ENCODE results near the gene CCDC47. TPM values are rescaled to one million over a fixed set of nuclear protein-coding genes. Genes with fewer than 3 reads are reported as not detected.

The CCDC47 gene
- total and polyA plus RNA-seq, 2 of the 13 experiments (the other 11 are each of a cell fraction or from before 2014, with no cell fraction given) = 59.3 to 99.5 TPM

DNA sequence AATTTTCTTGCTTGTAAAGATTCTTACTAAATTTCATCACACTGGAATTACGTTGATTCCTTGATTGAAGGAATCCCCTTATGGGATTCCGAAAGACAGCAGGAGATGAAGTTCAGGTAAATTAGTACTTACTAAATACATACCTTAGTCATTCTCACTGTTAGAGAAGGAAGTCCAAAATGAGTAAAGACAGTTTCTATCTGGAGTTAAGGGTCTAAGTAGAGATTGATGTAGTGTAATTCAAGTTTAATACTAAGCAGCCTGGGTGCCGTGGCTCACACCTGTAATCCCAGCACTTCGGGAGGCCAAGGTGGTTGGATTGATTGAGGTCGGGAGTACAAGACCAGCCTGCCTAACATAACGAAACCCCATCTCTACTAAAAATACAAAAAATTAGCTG lies 10.1 kb upstream of the CCDC47 start:
- peaks cover 47% of the 10 kb centered on the region for H4K20me1 ChIP-seq (ENCODE audit: insufficient read depth, low read length)
- WGBS (ENCODE audit: low lambda C conversion rate) = 84% methylated on average over 6 of the region's 6 CpGs
- CTCF ChIA-PET (ENCODE audit: low intra/inter-chr PET ratio, low total read pairs) = no interaction called here

More for the DNA sequence above, 10.1 kb upstream of the CCDC47 start:
- ATAC-seq (no peak), FAIRE-seq (no peak), DNase-seq (ENCODE audit: low spot score) (no peak)
- intact Hi-C loops (cut with micrococcal nuclease; ENCODE audit: unreplicated experiment) = no loop called here
- no peak overlapping the region for H3K9ac ChIP-seq (ENCODE audit: insufficient read depth, low read depth, low read length)
- no peak overlapping the region for H3K4me3 ChIP-seq (replicated peaks in 1 of 3; ENCODE audit: insufficient read depth in 1 of 3, low read depth in 2 of 3, low read length in 3 of 3)
- no peak overlapping the region for H2AFZ ChIP-seq (ENCODE audit: low read length)
- H3K4me2 ChIP-seq (ENCODE audit: low read depth, low read length) = no peak overlapping the region
- peaks cover 75% of the 10 kb centered on the region for H3K4me1 ChIP-seq (ENCODE audit: insufficient read depth, low read length)
- no peak for TF ChIP-seq IRX3 (CRISPR knock-in tag; IDR thresholded peaks at IDR 0.05; ENCODE audit: borderline replicate concordance, low read depth)
- no peak for TF ChIP-seq AGO1 (IDR thresholded peaks at IDR 0.05; ENCODE audit: low read depth, low read length, poor library complexity, severe bottlenecking)
- no peak for TF ChIP-seq ZNF564 (CRISPR knock-in tag; IDR thresholded peaks at IDR 0.05)
- TF ChIP-seq, protein P1, sequence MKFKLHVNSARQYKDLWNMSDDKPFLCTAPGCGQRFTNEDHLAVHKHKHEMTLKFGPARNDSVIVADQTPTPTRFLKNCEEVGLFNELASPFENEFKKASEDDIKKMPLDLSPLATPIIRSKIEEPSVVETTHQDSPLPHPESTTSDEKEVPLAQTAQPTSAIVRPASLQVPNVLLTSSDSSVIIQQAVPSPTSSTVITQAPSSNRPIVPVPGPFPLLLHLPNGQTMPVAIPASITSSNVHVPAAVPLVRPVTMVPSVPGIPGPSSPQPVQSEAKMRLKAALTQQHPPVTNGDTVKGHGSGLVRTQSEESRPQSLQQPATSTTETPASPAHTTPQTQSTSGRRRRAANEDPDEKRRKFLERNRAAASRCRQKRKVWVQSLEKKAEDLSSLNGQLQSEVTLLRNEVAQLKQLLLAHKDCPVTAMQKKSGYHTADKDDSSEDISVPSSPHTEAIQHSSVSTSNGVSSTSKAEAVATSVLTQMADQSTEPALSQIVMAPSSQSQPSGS (CRISPR knock-in tag; IDR thresholded peaks at IDR 0.05) = no peak
- no peak for TF ChIP-seq ZNF616 (CRISPR knock-in tag; IDR thresholded peaks at IDR 0.05; ENCODE audit: low read depth)
- no peak for TF ChIP-seq ZNF317 (CRISPR knock-in tag; IDR thresholded peaks at IDR 0.05)
- TF ChIP-seq HNRNPLL (IDR thresholded peaks at IDR 0.05; ENCODE audit: low read depth, low read length, poor library complexity, severe bottlenecking) = no peak
- TF ChIP-seq, protein P2, sequence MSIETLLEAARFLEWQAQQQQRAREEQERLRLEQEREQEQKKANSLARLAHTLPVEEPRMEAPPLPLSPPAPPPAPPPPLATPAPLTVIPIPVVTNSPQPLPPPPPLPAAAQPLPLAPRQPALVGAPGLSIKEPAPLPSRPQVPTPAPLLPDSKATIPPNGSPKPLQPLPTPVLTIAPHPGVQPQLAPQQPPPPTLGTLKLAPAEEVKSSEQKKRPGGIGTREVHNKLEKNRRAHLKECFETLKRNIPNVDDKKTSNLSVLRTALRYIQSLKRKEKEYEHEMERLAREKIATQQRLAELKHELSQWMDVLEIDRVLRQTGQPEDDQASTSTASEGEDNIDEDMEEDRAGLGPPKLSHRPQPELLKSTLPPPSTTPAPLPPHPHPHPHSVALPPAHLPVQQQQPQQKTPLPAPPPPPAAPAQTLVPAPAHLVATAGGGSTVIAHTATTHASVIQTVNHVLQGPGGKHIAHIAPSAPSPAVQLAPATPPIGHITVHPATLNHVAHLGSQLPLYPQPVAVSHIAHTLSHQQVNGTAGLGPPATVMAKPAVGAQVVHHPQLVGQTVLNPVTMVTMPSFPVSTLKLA (IDR thresholded peaks at IDR 0.05) = no peak
- TF ChIP-seq, protein P3, sequence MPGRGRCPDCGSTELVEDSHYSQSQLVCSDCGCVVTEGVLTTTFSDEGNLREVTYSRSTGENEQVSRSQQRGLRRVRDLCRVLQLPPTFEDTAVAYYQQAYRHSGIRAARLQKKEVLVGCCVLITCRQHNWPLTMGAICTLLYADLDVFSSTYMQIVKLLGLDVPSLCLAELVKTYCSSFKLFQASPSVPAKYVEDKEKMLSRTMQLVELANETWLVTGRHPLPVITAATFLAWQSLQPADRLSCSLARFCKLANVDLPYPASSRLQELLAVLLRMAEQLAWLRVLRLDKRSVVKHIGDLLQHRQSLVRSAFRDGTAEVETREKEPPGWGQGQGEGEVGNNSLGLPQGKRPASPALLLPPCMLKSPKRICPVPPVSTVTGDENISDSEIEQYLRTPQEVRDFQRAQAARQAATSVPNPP (CRISPR knock-in tag; IDR thresholded peaks at IDR 0.05) = no peak
- TF ChIP-seq ZIK1 (CRISPR knock-in tag; IDR thresholded peaks at IDR 0.05; ENCODE audit: borderline replicate concordance, low read depth) = no peak
- TF ChIP-seq ZNF253 (CRISPR knock-in tag; IDR thresholded peaks at IDR 0.05; ENCODE audit: borderline replicate concordance) = no peak
- no peak for TF ChIP-seq POLR2A (IDR thresholded peaks at IDR 0.05; ENCODE audit: insufficient read depth in 1 of 2, low read depth in 2 of 2, low read length in 2 of 2)
- in situ Hi-C loops (cut with HindIII; ENCODE audit: extremely low pct_ligation_motif_present, low pct_unique_long_range_greater_than_20kb) = no loop called here
- no peak overlapping the region for H3K27ac ChIP-seq (ENCODE audit: extremely low read length, insufficient read depth, low read length)
- POLR2A ChIA-PET = interaction anchor here (8.5 kb wide), 1 partner anchor 9 kb away, joined by 72 read pairs; the partner anchor contains the start of genes CCDC47 and DDX42
- H3K36me3 ChIP-seq (replicated peaks in 1 of 2; ENCODE audit: control insufficient read depth in 1 of 2, insufficient read depth in 2 of 2, low read length in 2 of 2) = peaks cover 20 to 67% of the 10 kb centered on the region in 2 experiments
- no TSS peak for BruUV-seq (replicated peaks)
- H3K9me3 ChIP-seq (ENCODE audit: low read length) = no peaks in the 10 kb centered on the region
- no peaks in the 10 kb centered on the region for H3K27me3 ChIP-seq (ENCODE audit: control insufficient read depth in 1 of 2, insufficient read depth in 2 of 2, low read length in 2 of 2)
- peaks cover 76% of the 10 kb centered on the region for H3K79me2 ChIP-seq (ENCODE audit: insufficient read depth, low read length)
